AG04450 (cell line): ENCODE results near the gene KHDRBS2. TPM values are rescaled to one million over a fixed set of nuclear protein-coding genes. Genes with fewer than 3 reads are reported as not detected.

ENCODE experiments used
- CTCF ChIA-PET: fragments of 300-600, 350-600 bp; formaldehyde crosslinking; extraction: SDS; loops from one replicate; lab custom pipeline; 2022; ENCODE audit warnings: antibody characterized with exemption, inconsistent platforms; lab: Charles Lee
- POLR2A ChIA-PET: fragments of 350-600 bp; formaldehyde crosslinking; extraction: SDS; loops from one replicate; lab custom pipeline; 2021; ENCODE audit warnings: antibody characterized with exemption, inconsistent platforms; lab: Yijun Ruan, JAX
- DNase-seq: peaks from one replicate; pipeline ENCODE4 v3.0.0-alpha.2; 2011; ENCODE audit warnings: low read depth, low spot score
- H3K27ac ChIP-seq: one replicate; pipeline ENCODE4 v1.5.1; 2012; ENCODE audit warnings: low read depth, low read length, control low read depth
- H3K27me3 ChIP-seq: one replicate; pipeline ENCODE4 v1.6.0; 2012; ENCODE audit warnings: low read length; ENCODE audit not compliant: control insufficient read depth, insufficient read depth
- H3K4me3 ChIP-seq: 2 replicates; pipeline ENCODE4 v1.5.1; 2011; ENCODE audit warnings: mild to moderate bottlenecking, low read depth, low read length, control low read depth
- H3K9me3 ChIP-seq: 2 replicates; pipeline ENCODE4 v1.5.1; 2012; ENCODE audit warnings: low read length; ENCODE audit not compliant: control insufficient read depth, insufficient read depth
- CTCF ChIP-seq: IDR thresholded peaks from 2 replicates; pipeline ENCODE4 v1.5.1; 2011; ENCODE audit warnings: low read depth, low read length, control low read depth, inconsistent platforms
- polyA plus RNA-seq: library from polyadenylated mRNA; depleted of rRNA; stranded (reverse); fragments of >200 nt; gene quantifications from 2 replicates; pipeline ENCODE4 v1.2.3, GENCODE V29; 2011

The KHDRBS2 gene
- polyA plus RNA-seq, 1 experiment: not detected

DNA sequence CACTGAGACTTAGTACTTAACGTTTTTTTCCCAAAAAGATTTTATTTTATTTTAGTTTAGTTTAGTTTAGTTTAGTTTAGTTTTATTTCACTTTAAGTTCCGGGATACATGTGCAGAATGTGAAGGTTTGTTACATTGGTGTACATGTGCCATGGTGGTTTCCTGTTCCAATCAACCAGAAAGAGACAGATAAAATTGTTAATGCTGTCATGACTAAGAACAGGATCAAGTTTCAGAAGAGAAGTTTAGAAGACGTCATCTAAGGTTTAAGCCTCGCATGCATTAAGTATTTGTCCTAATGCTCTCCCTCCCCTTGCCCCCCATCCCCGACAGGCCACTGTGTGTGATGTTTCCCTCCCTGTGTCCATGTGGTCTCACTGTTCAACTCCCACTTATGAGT, 540.0 kb downstream of the KHDRBS2 start:
- no peak for TF ChIP-seq CTCF
- Histone ChIP-seq H3K27ac (no peak overlapping the region), H3K27me3 (no peaks in the 10 kb centered on the region), H3K4me3 (no peak overlapping the region), H3K9me3 (peaks cover 5% of the 10 kb centered on the region; the same call in 1 of the 2 replicates)
- no peak for DNase-seq
- ChIA-PET POLR2A (no interaction called here), CTCF (no interaction called here)

DNA sequence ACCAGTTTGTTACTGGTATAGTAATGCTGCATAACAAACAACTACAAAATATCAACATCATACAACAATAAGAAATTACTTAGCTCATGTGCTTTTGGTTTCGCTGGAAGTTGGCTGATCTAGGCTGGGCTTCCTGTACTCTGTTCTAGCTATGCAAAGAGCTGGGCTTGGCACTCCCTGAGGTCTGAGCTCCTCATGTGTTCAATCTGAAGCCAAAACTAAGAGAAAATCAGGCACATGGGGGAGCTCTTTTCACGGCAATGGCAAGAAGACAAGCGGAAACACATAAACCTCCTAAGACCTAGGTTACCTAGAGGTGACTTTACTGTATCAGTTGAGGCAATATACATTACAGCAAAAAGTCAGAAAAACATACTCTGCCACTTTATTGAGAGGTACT, 574.2 kb downstream of the KHDRBS2 start:
- no peak for DNase-seq
- Histone ChIP-seq H3K27ac (no peak overlapping the region), H3K4me3 (no peak overlapping the region), H3K9me3 (peaks cover 3% of the 10 kb centered on the region; the same call in 1 of the 2 replicates), H3K27me3 (no peaks in the 10 kb centered on the region)
- CTCF ChIA-PET: no interaction called here
- TF ChIP-seq CTCF: no peak
- POLR2A ChIA-PET: no interaction called here

DNA sequence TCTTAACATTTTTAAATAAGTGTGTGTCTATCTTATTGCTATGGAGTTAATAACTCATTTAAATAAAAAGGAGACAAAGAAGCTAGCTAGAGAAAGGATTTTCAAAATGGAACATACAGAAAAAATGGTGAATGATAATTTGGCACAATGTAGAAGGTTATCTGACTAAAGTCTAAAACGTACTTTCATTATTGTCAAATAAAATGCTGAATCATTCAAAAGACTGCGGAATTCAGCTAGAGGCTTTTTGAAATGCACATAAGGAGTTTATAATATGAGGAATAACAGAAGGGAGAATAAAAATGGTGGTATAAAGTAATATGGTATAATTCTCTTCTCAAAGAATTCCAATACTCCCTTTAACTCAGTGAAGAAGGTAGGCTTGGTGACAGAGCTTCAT, 597.9 kb downstream of the KHDRBS2 start:
- no peaks in the 10 kb centered on the region; the same call in 1 of the 2 replicates for H3K9me3 ChIP-seq
- no peak overlapping the region for H3K4me3 ChIP-seq
- ChIA-PET POLR2A (no interaction called here), CTCF (no interaction called here)
- no peak for DNase-seq
- no peak overlapping the region for H3K27ac ChIP-seq
- no peaks in the 10 kb centered on the region for H3K27me3 ChIP-seq
- no peak for TF ChIP-seq CTCF

GRCh38 chr6:61682562-61682961, 603.5 kb downstream of the KHDRBS2 start:
- ChIA-PET CTCF (no interaction called here), POLR2A (no interaction called here)
- Histone ChIP-seq H3K4me3 (no peak overlapping the region), H3K27me3 (no peaks in the 10 kb centered on the region), H3K27ac (no peak overlapping the region), H3K9me3 (no peaks in the 10 kb centered on the region)
- no peak for DNase-seq
- TF ChIP-seq CTCF: no peak

DNA sequence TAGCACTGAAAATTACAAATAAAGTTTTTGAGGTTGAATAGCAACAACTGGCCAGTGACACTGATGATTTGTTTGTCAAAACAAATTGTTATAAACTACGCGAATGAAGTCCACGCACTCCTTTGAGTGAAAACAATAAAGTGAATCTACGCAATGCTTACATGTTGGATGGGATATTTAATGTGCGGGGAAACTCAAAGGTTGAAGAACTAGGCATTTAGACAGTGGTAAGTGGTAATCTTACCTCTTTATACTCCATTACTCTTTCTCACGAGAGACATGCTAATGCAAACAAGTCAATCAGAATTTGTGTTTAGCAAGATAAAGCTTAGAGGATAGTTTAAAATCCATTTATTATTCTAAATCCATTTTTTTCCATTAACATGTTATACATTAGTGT, 606.4 kb downstream of the KHDRBS2 start:
- H3K4me3 ChIP-seq: no peak overlapping the region
- no peaks in the 10 kb centered on the region for H3K27me3 ChIP-seq
- DNase-seq: no peak
- POLR2A ChIA-PET: no interaction called here
- CTCF ChIA-PET: no interaction called here
- H3K27ac ChIP-seq: no peak overlapping the region
- TF ChIP-seq CTCF: no peak
- H3K9me3 ChIP-seq: no peaks in the 10 kb centered on the region
